Activated T-cell treated with anti-CD3 and anti-CD28 coated beads, Interleukin-2, amount 50 U/mL, for 48 hours (primary cell): ENCODE results near the gene WBP4.
"Not testable (repeated sequence)": the region's sequence is repeated elsewhere in the genome, so short reads cannot be mapped to it uniquely, and the experiment has no call there.

ENCODE experiments used
- DNase-seq, 2 experiments: peaks; one replicate each; pipeline ENCODE4 v3.0.0-alpha.2; 2020

Gene WBP4

DNA sequence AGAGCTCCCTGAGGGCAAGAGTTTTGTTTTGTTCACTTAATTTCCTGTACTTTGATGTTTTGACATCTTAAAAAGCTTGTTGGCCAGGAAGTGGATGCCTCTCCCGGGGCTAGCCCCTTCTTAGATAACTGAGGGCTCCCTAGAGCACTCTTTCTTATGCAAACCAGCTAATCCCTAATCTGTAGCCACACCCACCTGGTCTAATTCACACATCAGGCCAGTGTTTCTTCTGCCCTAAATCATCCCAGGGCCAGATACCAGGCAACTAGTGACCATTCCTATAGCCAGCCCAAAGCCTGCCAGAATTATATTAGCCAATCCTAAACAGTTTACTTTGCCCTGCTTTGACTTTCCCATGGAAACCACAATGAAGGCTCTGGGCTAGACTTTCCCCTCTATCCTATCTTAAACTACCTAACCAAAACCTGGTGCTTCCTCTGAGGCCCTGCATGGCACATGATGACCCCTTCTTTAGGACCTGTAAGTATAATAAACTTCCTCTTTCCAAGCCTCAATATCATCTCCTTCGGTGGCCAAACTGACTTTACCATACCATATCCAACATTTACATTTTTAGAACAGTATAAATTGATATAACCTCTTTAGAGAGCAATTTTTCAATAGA is 24.8 kb downstream of the WBP4 start:
- no peak for DNase-seq

DNA sequence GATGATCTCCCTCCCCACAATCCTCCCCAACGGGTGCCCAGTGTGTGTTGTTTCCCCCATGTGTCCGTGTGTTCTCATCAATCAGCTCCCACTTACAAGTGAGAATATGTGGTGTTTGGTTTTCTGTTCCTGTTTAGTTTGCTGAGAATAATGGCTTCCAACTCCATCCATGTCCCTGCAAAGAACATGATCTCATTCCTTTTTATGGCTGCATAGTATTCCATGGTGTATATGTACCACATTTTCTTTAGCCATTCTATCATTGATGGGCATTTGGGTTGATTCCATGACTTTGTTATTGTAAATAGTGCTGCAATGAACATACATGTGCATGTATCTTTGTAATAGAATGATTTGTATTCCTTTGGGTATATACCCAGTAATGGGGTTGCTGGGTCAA is 34.4 kb downstream of the WBP4 start:
- not testable (repeated sequence) for DNase-seq

DNA sequence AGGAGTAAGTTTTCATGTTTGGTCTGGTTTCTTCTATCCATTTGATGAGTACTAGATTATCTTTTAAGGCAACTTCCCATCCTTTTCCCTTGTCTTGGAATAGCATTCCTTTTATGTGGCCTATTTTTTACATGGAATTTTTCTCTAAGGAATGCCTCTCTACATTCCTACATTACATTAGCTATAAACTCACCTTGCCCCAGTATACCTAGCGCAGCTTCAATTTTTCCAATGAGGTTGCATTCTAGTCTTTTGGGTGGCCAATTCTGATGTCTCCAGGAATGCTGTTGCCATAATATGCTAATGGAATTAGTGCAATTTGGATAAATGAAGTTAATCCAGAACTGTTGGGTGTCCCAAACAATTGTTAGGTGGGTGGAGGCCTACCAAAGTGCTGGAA is 37.5 kb downstream of the WBP4 start:
- no peak for DNase-seq

DNA sequence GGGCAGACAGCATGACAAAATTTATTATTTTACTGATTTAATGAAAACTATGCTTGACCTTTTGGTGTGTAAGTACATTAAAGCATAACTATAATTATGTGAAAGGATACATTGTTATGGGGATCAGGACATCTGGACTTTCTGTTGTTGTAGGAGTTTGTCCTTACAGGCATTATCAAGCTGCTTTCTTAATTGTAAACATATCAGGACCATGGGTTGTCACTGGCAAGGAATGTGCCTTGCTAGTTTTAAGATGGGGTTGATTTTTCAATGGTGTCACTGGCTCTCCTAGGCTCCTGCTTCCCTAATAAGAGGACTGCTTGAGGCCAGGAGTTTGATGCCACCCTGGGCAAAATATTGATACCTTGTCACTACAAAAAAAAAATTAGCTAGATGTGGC is 38.7 kb downstream of the WBP4 start:
- DNase-seq, result no peak

DNA sequence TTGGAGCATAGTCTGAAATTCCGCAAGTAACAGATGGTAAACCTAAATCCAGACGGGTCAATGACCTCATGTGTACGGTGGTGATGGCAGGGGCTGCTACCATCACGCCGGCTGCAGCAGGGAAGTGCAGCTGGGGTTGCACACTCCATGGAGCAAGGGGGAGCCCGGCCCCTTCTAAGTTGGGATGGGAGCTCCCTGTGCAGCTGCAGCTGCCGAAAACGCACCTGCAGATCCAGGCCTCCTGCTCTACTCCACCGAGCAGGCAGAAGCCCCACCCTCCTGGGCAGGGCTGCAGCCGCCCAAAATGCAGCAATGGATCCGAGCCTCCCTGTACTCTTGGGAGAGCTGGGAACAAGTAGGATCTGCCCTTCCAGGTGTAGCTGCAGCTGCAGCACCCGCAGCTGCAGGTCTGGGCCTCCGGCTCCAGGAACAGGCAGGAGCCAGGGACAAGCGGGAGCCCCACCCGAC is 45.8 kb downstream of the WBP4 start:
- no peak for DNase-seq

DNA sequence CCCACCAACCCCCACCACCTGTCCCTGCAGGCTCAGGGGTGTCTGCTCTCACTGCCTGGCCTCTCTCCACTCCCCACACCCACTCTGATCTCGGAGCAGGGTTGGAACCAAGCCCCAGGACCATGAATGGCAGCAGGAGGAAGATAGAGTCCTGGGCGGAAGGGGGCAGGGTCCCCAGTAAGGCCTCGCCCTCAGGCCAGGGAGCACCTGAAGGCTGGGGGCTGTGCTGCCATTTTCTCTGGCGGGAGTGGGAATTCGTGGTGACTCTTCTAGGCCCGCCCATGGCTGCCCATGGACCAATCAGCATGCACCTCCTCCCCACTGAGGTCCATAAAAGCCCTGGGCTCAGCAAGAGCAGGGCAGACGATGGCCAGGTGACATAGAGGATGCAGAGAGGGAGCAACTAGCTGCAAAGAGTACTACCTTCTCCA is 46.3 kb downstream of the WBP4 start:
- no peak for DNase-seq

DNA sequence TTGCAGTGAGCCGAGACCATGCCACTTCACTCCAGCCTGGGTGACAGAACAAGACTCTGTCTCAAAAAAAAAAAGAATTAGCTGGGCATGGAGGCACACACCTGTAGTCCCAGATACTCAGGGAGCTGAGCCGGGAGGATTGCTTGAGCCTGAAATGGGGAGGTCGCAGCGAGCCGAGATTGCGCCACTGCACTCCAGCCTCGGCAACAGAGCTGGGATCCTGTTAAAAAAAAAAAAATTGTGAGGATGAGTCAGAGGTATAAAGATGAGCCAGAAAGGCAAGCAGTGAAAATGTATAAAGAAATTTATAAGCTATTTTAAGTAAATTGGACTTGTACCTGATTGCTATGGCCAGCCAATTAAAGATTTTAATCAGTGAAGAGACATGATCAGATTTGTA is 50.1 kb downstream of the WBP4 start:
- no peak for DNase-seq

DNA sequence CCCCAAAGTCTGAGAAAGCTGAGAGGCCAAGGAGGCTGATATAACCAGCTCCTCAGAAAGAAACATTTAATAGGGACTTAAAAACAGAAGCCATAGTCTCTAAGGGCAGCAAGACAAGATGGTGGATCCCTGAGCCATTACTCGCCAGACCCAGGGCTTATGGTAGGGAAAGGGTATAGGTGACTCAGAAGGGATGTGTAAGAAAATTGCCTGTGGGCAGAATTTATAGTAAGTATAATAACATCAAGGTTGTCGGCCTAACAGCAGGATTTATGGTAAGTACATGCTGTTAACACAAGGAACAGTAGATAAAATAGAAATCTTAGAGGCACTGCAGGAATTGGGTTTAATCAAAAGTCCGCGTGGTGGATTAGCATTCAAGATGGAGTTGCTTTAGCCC is 56.6 kb downstream of the WBP4 start:
- no peak for DNase-seq

DNA sequence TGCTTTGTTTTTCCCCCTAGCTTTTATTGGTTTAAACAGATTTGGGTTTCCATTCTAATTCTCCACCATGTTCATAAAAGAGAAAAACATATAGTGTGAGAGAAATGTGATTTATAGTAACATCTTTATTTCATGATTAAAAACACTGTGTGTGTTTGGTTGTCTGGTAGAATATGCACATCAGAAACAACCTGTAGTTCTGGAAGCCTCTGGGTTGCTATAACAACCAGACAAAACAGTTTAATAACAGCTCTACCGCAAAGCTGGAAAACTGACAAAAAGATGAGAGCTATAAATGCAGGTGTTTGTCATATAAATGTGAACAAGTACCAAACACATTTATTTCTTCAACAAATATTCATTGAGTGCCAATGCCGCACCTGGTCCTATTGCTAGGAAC is 61.5 kb downstream of the WBP4 start:
- DNase-seq, result no peak

DNA sequence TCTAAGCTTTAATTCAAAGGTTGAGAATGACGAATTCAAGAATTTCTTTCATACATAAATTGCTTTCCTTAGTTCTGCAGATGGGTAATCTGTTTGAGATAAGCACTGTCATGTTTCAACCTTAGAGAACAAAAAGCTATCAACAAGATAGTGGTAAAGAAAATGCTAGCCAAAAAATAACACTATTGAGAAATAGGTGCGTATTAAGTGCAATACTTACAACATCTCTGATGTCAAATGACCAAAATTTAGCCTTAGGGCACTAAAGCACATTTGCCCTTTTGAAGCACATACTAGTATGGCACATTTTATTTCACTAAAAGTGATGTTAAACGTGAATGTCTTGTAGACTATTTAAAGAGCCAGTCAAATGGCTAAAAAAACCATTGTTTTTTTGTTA is 66.4 kb downstream of the WBP4 start:
- no peak for DNase-seq

DNA sequence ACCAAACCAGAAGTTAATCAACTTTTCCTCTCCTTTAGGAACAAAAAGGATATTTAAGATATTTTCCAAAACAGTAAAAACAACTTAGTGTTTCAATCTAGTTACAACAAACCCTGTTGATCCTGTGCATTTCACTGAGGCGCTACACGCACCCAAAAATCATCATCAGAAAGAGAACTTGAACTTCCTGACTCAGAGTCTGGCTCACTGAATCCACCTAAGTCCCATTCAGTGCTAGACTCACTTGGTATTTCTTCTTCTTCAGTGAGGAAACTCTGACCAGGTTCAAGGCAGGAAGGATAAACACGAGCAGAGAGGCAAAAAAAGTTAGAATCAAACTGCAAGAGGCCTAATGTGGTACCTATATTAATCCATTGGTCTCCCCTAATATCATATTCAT is 69.0 kb downstream of the WBP4 start:
- peak in 1 of 2 experiments; percentile 20 for DNase-seq

DNA sequence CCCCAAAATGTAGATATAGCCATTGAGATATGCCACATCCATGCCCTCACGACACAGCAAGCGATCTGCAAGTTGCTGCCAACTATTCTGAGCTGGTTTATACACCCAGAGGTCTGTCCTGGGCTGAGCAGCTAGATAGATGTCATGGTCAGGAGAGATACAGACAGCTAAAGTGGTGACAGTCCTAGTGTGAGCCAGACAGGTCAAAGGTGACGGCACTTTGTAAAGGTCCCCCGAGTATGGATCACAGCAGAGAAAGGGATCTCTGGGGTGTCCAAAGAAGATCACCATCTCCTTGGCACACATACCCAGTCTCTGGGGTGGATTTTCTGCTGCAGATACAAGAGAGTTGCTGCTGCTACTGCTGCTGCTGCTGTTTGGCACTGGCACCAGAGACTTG is 69.9 kb downstream of the WBP4 start:
- DNase-seq, result peak; percentile 24 to 30

DNA sequence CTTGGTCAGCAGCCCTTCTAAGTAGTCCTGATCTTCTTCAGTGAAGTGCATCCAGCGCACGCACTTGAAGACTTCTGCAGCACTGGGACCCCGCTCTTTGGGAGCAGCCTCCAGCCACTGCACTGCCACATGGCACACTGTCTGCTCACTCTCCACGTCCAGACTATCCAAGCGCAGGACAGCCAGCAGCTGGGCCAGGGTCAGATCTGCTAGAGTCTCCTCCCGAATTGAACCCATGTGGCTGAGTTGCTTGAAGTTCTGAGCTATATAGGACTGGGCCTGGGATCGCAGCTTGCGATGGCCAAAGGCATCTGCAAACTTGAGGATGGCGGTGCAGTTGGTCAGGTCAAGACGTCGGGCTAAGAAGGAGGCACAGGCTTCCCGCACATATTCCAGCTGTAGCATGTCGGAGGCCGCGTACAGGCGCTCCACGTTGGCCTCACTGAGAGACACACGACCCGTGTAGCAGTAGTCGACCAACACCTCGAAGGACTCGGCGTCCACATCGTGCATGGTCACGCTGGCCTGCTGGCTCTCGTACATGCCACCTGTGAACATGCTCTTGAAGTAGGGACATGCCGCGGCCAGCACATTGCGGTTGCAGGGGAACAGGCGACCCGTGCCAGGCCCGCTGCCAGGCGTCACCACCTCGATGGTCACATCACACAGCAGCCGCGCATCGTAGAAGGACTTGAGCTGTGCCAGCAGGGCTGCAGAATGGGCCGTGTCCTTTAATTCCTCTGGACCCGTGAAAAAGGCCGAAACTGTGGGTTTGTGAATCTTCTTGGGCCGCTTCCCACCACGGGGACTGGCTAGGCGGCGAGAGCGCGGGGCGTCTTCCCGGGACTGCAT is 70.6 kb downstream of the WBP4 start:
- DNase-seq, result not testable (repeated sequence)

DNA sequence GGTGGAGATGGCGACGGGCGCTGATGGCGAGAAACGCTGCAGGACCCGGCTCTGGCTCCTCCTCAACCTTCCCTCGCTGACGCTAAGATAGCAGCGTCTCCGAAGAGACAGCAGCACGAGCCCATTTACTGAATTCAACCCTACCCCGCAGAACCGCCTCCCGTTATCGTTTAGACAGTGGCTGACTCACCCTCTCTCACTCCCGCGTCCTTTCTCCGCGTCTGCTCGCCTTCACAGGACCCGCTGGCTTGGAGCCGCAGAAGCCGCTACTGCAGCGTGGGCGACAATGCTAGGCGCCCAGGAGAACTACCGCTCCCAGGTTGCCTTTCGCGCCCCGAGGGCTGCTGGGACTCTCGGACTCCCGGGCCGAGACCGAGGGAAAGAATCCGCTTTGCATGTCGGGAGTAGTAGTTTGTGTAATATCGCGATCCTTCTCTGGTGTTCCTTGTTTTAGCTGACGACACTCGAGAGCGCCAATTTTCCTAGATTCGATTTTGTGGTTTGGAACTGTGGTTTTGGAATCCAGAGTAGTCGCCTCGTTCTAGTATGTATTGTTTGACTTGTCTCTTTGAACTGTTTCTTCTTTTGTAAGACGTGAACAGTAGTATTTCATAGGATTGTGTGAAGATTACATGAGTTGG is 71.3 kb downstream of the WBP4 start, which contains the start of gene KBTBD6:
KBTBD6 (minus strand) TSS at position 291 of the 641 bp plus-strand sequence. CDS start 291 bp downstream, outside the sequence.
- DNase-seq, result peak; percentile 95 to 97
